ENCODE data around the gene ATP5F1C. TPM values are rescaled to one million over a fixed set of nuclear protein-coding genes. Genes with fewer than 3 reads are reported as not detected.

ATP5F1C gene
- total RNA-seq, 2 experiments from 2014 or later = 273 to 278 TPM

Other genes with a start within 250 kb of the ATP5F1C start
- not detected for gene ITIH5, start 121.2 kb upstream of the ATP5F1C start, total RNA-seq
- gene ITIH2, start 84.9 kb upstream of the ATP5F1C start, total RNA-seq = not detected
- 10 to 100 TPM; 13.8 to 15.8 TPM for gene KIN, start 184 bp upstream of the ATP5F1C start, total RNA-seq
- gene TAF3, start 30.3 kb downstream of the ATP5F1C start, total RNA-seq = 10 to 100 TPM; 12.7 to 13.0 TPM